Gastrocnemius medialis (tissue), 4 donors: ENCODE measurements around the gene EPHX1.

Experiments
- POLR2A ChIP-seq, 2 donors: fragments of 450-650 bp; IDR thresholded peaks; one replicate each; pipeline ENCODE4 v1.6.1; 2017; ENCODE audit warnings: antibody characterized with exemption in 2 of 2, mild to moderate bottlenecking in 2 of 2, moderate library complexity in 2 of 2
- TF ChIP-seq, protein P1 (sequence below), 5 experiments: fragments of 450-650 bp in 3 of 5; fragments of 200-600 bp in 2 of 5; sonication (generic) in 2 of 5; IDR thresholded peaks in 4 of 5; conservative IDR thresholded peaks in 1 of 5; 1 replicate in 4 of 5; 2 replicates in 1 of 5; pipeline ENCODE4 v1.5.1; 2016 to 2019; ENCODE audit warnings: antibody characterized with exemption in 5 of 5, mild to moderate bottlenecking in 3 of 5, moderate library complexity in 3 of 5

- TF ChIP-seq, protein P1, sequence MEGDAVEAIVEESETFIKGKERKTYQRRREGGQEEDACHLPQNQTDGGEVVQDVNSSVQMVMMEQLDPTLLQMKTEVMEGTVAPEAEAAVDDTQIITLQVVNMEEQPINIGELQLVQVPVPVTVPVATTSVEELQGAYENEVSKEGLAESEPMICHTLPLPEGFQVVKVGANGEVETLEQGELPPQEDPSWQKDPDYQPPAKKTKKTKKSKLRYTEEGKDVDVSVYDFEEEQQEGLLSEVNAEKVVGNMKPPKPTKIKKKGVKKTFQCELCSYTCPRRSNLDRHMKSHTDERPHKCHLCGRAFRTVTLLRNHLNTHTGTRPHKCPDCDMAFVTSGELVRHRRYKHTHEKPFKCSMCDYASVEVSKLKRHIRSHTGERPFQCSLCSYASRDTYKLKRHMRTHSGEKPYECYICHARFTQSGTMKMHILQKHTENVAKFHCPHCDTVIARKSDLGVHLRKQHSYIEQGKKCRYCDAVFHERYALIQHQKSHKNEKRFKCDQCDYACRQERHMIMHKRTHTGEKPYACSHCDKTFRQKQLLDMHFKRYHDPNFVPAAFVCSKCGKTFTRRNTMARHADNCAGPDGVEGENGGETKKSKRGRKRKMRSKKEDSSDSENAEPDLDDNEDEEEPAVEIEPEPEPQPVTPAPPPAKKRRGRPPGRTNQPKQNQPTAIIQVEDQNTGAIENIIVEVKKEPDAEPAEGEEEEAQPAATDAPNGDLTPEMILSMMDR (IDR thresholded peaks at IDR 0.05 in 4 of 5, conservative IDR thresholded peaks at IDR 0.05 in 1 of 5), result no peak
- TF ChIP-seq POLR2A (IDR thresholded peaks at IDR 0.05), result no peak
Measured at GRCh38 chr1:225840223-225840610, 30.3 kb downstream of the EPHX1 start.
